Effector CD8-positive, alpha-beta T cell (primary cell): ENCODE results near the gene SRSF1.
"Not testable (repeated sequence)": the region's sequence is repeated elsewhere in the genome, so short reads cannot be mapped to it uniquely, and the experiment has no call there.

Source experiments
- DNase-seq: peaks from one replicate; lab custom pipeline; 2025; lab: John Stamatoyannopoulos, UW

SRSF1 gene

GRCh38 chr17:57965521-57966160 lies 41.4 kb downstream of the SRSF1 start:
- DNase-seq = no peak

GRCh38 chr17:57963149-57963511 lies 43.9 kb downstream of the SRSF1 start:
- no peak for DNase-seq

- DNase-seq = no peak
These were observed 44.5 kb downstream of the SRSF1 start for GRCh38 chr17:57962279-57963148.

- no peak for DNase-seq
These were observed 47.1 kb downstream of the SRSF1 start for GRCh38 chr17:57959929-57960328.

- DNase-seq = not testable (repeated sequence)
These were observed 48.7 kb downstream of the SRSF1 start for GRCh38 chr17:57958391-57958790.

- no peak for DNase-seq
These were observed 49.2 kb downstream of the SRSF1 start for GRCh38 chr17:57957886-57958285.

GRCh38 chr17:57957120-57957850 lies 49.8 kb downstream of the SRSF1 start:
- no peak for DNase-seq

- no peak for DNase-seq
These were observed 50.5 kb downstream of the SRSF1 start for GRCh38 chr17:57956291-57957119.

- peak; percentile 10 for DNase-seq
These were observed 51.7 kb downstream of the SRSF1 start, which contains the start of gene CUEDC1 for GRCh38 chr17:57955183-57955931. CUEDC1 (minus strand) TSS chr17:57955412; CDS start chr17:57885564, 69,848 bp downstream.

GRCh38 chr17:57954397-57955182 lies 52.5 kb downstream of the SRSF1 start:
- no peak for DNase-seq

GRCh38 chr17:57953705-57954396 lies 53.2 kb downstream of the SRSF1 start:
- DNase-seq = no peak
